HepG2 (cell line): ENCODE data around the gene FEM1C. TPM values are rescaled to one million over a fixed set of nuclear protein-coding genes. Genes with fewer than 3 reads are reported as not detected.

ENCODE experiments used
- ATAC-seq: fragments of 200-7000 bp; cut with Tn5 transposase; 3 replicates; pipeline ENCODE4 v1.9.1; 2020; ENCODE audit warnings: mild to moderate bottlenecking, moderate library complexity
- BruUV-seq: library from RNA; stranded (reverse); fragments of 400-500 nt; replicated peaks from 2 replicates; lab custom pipeline; 2021; lab: Mats Ljungman, UMichigan
- CTCF ChIA-PET: fragments of 300-600 bp; formaldehyde crosslinking; extraction: SDS; loops from one replicate; lab custom pipeline; 2021; ENCODE audit warnings: low total read pairs, inconsistent platforms, low intra/inter-chr PET ratio; lab: Yijun Ruan, JAX
- POLR2A ChIA-PET: fragments of 350-600 bp; sonication (Branson Sonifier 250); formaldehyde crosslinking; loops from one replicate; lab custom pipeline; 2020; ENCODE audit warnings: antibody characterized with exemption, inconsistent platforms; lab: Yijun Ruan, JAX
- DNase-seq: peaks from one replicate; pipeline ENCODE4 v3.0.0-alpha.2; 2015; ENCODE audit warnings: low spot score
- FAIRE-seq: peaks from 3 replicates; lab custom pipeline; 2011; peaks lifted over from hg19 to GRCh38; lab: Jason Lieb, UNC
- H2AFZ ChIP-seq: one replicate; pipeline ENCODE4 v1.6.1; 2011; ENCODE audit warnings: low read length, inconsistent platforms
- H3K27ac ChIP-seq: fragments of 300-600 bp; 3 replicates; pipeline ENCODE4 v1.8.0; 2011; ENCODE audit warnings: mixed run types, mild to moderate bottlenecking, mixed read lengths, low read length, inconsistent platforms; ENCODE audit not compliant: insufficient read depth; ENCODE audit errors: extremely low read length
- H3K27me3 ChIP-seq, 2 experiments: fragments of 200-600 bp in 1 of 2; 2 replicates in 1 of 2; 3 replicates in 1 of 2; pipeline versions ENCODE4 v1.6.0 to v1.8.0; 2011; ENCODE audit warnings: low read length in 2 of 2, mild to moderate bottlenecking in 2 of 2, moderate library complexity in 2 of 2, inconsistent platforms in 1 of 2; ENCODE audit not compliant: insufficient read depth in 2 of 2, control insufficient read depth in 1 of 2
- H3K36me3 ChIP-seq, 2 experiments: fragments of 200-600 bp in 1 of 2; replicated peaks in 1 of 2; 2 replicates in 1 of 2; 3 replicates in 1 of 2; pipeline versions ENCODE4 v1.5.1 to v1.8.0; 2011; ENCODE audit warnings: low read length in 2 of 2, inconsistent platforms in 1 of 2; ENCODE audit not compliant: insufficient read depth in 2 of 2, control insufficient read depth in 1 of 2
- H3K4me1 ChIP-seq: 2 replicates; pipeline ENCODE4 v1.5.1; 2012; ENCODE audit warnings: low read length, inconsistent platforms; ENCODE audit not compliant: insufficient read depth
- H3K4me2 ChIP-seq: 2 replicates; pipeline ENCODE4 v1.6.0; 2011; ENCODE audit warnings: low read depth, low read length, inconsistent platforms
- H3K4me3 ChIP-seq, 3 experiments: fragments of 200-600 bp in 1 of 3; sonication (generic), shearing (Covaris generic) in 1 of 3; replicated peaks in 1 of 3; 2 replicates each; pipeline ENCODE4 v1.5.1; 2011 to 2016; ENCODE audit warnings: low read length in 3 of 3, inconsistent platforms in 2 of 3, low read depth in 2 of 3, mild to moderate bottlenecking in 2 of 3, control low read depth in 1 of 3, mixed read lengths in 1 of 3; ENCODE audit not compliant: insufficient read depth in 1 of 3
- H3K79me2 ChIP-seq: one replicate; pipeline ENCODE4 v1.6.1; 2011; ENCODE audit warnings: low read length, inconsistent platforms; ENCODE audit not compliant: insufficient read depth
- H3K9ac ChIP-seq: 2 replicates; pipeline ENCODE4 v1.6.0; 2011; ENCODE audit warnings: mild to moderate bottlenecking, low read depth, low read length, inconsistent platforms; ENCODE audit not compliant: insufficient read depth
- H3K9me3 ChIP-seq: 2 replicates; pipeline ENCODE4 v1.5.1; 2012; ENCODE audit warnings: mild to moderate bottlenecking, low read length
- H4K20me1 ChIP-seq: 2 replicates; pipeline ENCODE4 v1.6.0; 2011; ENCODE audit warnings: inconsistent platforms, mild to moderate bottlenecking, low read length, moderate library complexity; ENCODE audit not compliant: insufficient read depth
- CAMTA2 ChIP-seq: sonication (generic); formaldehyde crosslinking; IDR thresholded peaks from 2 replicates; pipeline ENCODE4 v1.4.0; 2020; ENCODE audit warnings: mild to moderate bottlenecking, missing genetic modification reagents, borderline replicate concordance
- CERS6 ChIP-seq: sonication (generic); formaldehyde crosslinking; IDR thresholded peaks from 2 replicates; pipeline ENCODE4 v1.5.0; 2020; ENCODE audit warnings: missing genetic modification reagents
- HNF1B ChIP-seq: sonication (generic); formaldehyde crosslinking; IDR thresholded peaks from 2 replicates; pipeline ENCODE4 v1.5.1; 2020; ENCODE audit warnings: mild to moderate bottlenecking, moderate library complexity, missing genetic modification reagents
- HOMEZ ChIP-seq: IDR thresholded peaks from 2 replicates; pipeline ENCODE4 v1.6.1; 2016; ENCODE audit warnings: low read depth
- SOX6 ChIP-seq, 2 experiments: fragments of 450-650 bp in 1 of 2; sonication (generic) in 1 of 2; formaldehyde crosslinking in 1 of 2; IDR thresholded peaks; 2 replicates each; pipeline versions ENCODE4 v1.4.0 to v1.6.1; 2017 to 2020; ENCODE audit warnings: antibody characterized with exemption in 1 of 2, mild to moderate bottlenecking in 1 of 2, missing genetic modification reagents in 1 of 2
- TRIM22 ChIP-seq: fragments of 450-650 bp; IDR thresholded peaks from 2 replicates; pipeline ENCODE4 v1.6.1; 2017
- ZNF282 ChIP-seq: fragments of 450-650 bp; IDR thresholded peaks from 2 replicates; pipeline ENCODE4 v1.6.1; 2018; ENCODE audit not compliant: partially characterized antibody
- ZNF607 ChIP-seq: sonication (generic); formaldehyde crosslinking; IDR thresholded peaks from 2 replicates; pipeline ENCODE4 v1.5.1; 2020; ENCODE audit warnings: missing genetic modification reagents, mild to moderate bottlenecking, borderline replicate concordance
- ZUFSP ChIP-seq: sonication (generic); formaldehyde crosslinking; IDR thresholded peaks from 2 replicates; pipeline ENCODE4 v1.9.0; 2021; ENCODE audit warnings: missing genetic modification reagents, mild to moderate bottlenecking, borderline replicate concordance
- WGBS: methylation state at CpG from one replicate; pipeline ENCODE4 v1.1.6; 2017; ENCODE audit warnings: low lambda C conversion rate; 5-methylcytosine and 5-hydroxymethylcytosine counted together
- in situ Hi-C: cut with HindIII; loops from 2 replicates; pipeline ENCODE4 v1.10.0; 2017; ENCODE audit warnings: low pct_unique_long_range_greater_than_20kb; ENCODE audit not compliant: extremely low pct_ligation_motif_present
- intact Hi-C: fragments of 100-400 bp; cut with micrococcal nuclease; formaldehyde crosslinking; loops from one replicate; pipeline ENCODE4 v1.10.0; 2022; ENCODE audit not compliant: unreplicated experiment
- polyA plus RNA-seq, 8 experiments: library from polyadenylated mRNA; depleted of rRNA in 3 of 8; stranded (reverse) in 7 of 8; unstranded in 1 of 8; fragments of >200 nt; fragmentation: Illumina TruSeq in 4 of 8; extraction: Trizol in 4 of 8; gene quantifications; 2 replicates each; pipeline versions ENCODE4 v1.2.1 to v1.2.3, GENCODE V29; 2011 to 2016; ENCODE audit warnings: low read depth in 4 of 8, missing spikeins in 1 of 8, mixed read lengths in 1 of 8; ENCODE audit not compliant: insufficient read depth in 1 of 8
- total RNA-seq, 5 experiments: library from RNA; depleted of rRNA; stranded (reverse); fragments of >200 nt; fragmentation: Illumina TruSeq; extraction: Trizol; gene quantifications; 2 replicates each; pipeline ENCODE4 v1.2.3, GENCODE V29; 2016; ENCODE audit warnings: low read depth in 1 of 5

The FEM1C gene
- total and polyA plus RNA-seq, 2 of the 13 experiments (the other 11 are each of a cell fraction or from before 2014, with no cell fraction given) = 5.5 to 8.3 TPM

- no TSS peak for BruUV-seq
- Histone ChIP-seq H3K36me3 (no peaks in the 10 kb centered on the region), H3K79me2 (no peaks in the 10 kb centered on the region), H3K4me1 (no peaks in the 10 kb centered on the region), H3K9ac (no peak overlapping the region), H3K4me2 (no peak overlapping the region), H3K4me3 (no peak overlapping the region), H3K27me3 (peaks cover 0 to 5% of the 10 kb centered on the region in 2 experiments; a peak in 1 of 5 replicates), H2AFZ (no peak overlapping the region), H3K9me3 (no peaks in the 10 kb centered on the region), H4K20me1 (no peaks in the 10 kb centered on the region), H3K27ac (no peak overlapping the region)
- 3% methylated on average over 2 of the region's 2 CpGs for WGBS
- intact Hi-C loops = no loop called here
- TF ChIP-seq TRIM22 (no peak), CERS6 (no peak), ZNF282 (no peak), SOX6 (IDR thresholded peaks at IDR 0.05) (no peak), SOX6 (CRISPR knock-in tag; IDR thresholded peaks at IDR 0.05) (no peak), ZUFSP (CRISPR knock-in tag) (no peak), HOMEZ (no peak), HNF1B (no peak), ZNF607 (CRISPR knock-in tag) (no peak), CAMTA2 (no peak)
- ATAC-seq = no peak
- CTCF ChIA-PET = no interaction called here
- in situ Hi-C loops = no loop called here
- POLR2A ChIA-PET = no interaction called here
- FAIRE-seq = no peak
- no peak for DNase-seq
Observed at GRCh38 chr5:115507681-115508080, 36.9 kb downstream of the FEM1C start.
